Ecto neural progenitor cell (in vitro differentiated cells): Measurements from ENCODE around the gene ST14.
"Not testable (repeated sequence)": the region's sequence is repeated elsewhere in the genome, so short reads cannot be mapped to it uniquely, and the experiment has no call there.

Experiments used
- DNase-seq: peaks from one replicate; pipeline ENCODE4 v3.0.0-alpha.2; 2018; ENCODE audit warnings: low spot score

The ST14 gene

GRCh38 chr11:130234315-130234714 is 74.7 kb downstream of the ST14 start:
- DNase-seq = no peak

DNA sequence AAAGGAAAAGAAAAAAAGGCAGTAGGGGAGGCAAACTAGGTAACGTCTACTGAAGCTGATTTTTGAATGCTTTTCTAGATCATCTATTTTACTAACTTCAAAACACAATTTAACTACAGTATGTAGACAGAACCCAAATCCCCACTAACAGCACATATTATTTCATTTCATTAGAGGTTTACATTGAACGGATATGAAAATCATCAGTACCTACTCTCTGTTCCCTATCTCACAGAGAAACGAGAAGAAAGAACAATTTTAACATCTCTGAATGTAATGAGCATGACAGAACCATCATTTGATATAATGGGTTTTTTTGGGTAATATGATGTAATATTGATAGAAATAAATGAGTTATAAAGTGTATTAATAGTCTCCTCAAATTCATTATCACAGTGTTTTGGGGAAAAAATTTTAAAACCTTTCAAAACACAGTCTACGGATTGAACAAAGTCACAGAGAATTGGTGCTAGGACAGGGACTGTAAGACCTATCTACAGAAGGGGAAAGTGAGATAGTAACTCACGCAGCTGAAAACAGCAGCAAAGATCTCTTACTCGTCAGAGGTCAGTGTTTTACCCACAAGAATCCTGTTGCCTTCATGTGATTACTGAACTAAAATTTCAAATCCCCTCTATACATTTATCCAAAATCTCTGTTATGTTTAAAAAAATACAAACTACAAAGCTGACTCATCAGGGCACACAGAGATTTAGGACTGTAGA is 77.9 kb downstream of the ST14 start:
- no peak for DNase-seq

DNA sequence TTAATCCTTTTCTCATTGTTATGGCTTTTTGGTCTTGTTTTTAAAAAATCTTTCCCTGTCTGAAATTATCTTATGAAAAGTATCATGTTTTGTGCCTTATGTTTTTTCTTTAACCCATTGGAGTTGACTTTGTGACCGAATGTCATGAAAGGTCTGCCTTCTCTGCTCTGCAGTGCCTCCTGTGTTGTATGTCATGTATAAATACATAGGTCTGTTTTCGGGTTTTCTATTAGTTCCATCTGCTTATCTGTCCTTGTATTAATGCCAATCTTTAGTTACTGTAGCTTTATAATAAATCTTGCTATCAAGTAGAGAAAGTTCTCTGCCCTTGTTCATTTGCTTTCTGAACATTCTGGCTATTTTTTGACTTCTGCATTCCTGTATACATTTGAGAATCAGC is 82.1 kb downstream of the ST14 start:
- no peak for DNase-seq

DNA sequence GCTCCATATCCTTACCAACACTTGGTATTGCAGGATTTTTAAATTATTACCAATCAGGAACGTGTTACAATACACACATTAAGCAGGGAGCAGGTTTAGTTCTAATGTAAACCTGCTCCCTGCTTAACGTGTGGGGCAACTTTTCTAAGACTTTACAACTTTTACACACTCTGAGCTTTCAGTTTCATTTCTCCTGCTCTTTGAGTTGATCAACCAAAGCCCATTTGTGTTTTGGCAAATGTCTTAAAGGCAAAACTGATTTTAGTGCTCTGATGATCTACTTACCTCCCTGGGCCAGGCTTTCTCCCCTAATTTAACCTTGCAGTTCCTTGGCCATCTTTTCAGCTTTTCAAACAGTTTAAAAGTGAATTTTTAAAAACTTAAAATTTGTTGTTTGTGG is 84.2 kb downstream of the ST14 start:
- DNase-seq = no peak

GRCh38 chr11:130244848-130245247 is 85.3 kb downstream of the ST14 start:
- DNase-seq = no peak

DNA sequence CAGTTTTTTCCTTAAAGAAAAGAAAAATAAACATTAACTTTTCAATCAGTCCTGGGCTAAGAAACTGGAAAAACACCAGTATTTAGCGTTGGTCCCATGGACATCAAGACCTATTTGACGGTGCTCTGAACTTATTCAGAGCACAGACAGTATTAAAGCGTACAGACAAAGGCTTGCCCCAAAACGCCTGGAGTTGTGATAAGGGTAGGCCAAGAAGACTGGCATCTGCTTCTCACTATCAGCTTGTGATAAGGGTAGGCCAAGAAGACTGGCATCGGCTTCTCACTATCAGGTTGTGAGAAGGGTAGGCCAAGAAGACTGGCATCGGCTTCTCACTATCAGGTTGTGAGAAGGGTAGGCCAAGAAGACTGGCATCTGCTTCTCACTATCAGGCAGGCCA is 85.8 kb downstream of the ST14 start:
- not testable (repeated sequence) for DNase-seq

- no peak for DNase-seq
These were observed 86.7 kb downstream of the ST14 start for GRCh38 chr11:130246270-130246669.

GRCh38 chr11:130246738-130247137 is 87.2 kb downstream of the ST14 start:
- no peak for DNase-seq

GRCh38 chr11:130247319-130247718 is 87.7 kb downstream of the ST14 start:
- DNase-seq = no peak

DNA sequence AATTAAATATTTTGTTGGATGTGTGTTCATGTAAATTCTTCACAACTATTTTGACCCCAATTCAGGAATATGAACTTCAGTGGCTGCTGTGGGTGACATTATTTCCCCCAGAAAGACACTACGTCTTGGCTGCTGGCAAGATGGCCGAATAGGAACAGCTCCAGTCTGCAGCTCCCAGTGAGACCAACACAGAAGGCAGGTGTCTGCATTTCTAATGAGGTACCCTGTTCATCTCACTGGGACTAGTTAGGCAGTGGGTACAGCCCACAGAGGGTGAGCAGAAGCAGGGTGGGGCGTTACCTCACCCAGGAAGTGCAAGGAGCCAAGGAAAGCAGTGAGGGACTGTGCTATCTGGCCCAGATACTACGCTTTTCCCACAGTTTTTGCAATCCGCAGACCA is 89.8 kb downstream of the ST14 start:
- no peak for DNase-seq

- not testable (repeated sequence) for DNase-seq
These were observed 90.3 kb downstream of the ST14 start for GRCh38 chr11:130249929-130250328.

- not testable (repeated sequence) for DNase-seq
These were observed 92.2 kb downstream of the ST14 start for GRCh38 chr11:130251763-130252162.
